Loucy (cell line): ENCODE results near the gene SPZ1.

ENCODE experiments used
- H2AFZ ChIP-seq: fragments of 200-600 bp; sonication (generic); 2 replicates; pipeline ENCODE4 v1.6.0; 2016; ENCODE audit warnings: antibody characterized with exemption, mild to moderate bottlenecking, low read length, moderate library complexity
- H3F3A ChIP-seq: fragments of 200-600 bp; 2 replicates; pipeline ENCODE4 v1.6.0; 2016; ENCODE audit warnings: antibody characterized with exemption, low read depth, mild to moderate bottlenecking
- H3K27me3 ChIP-seq: fragments of 200-600 bp; sonication (generic); 2 replicates; pipeline ENCODE4 v1.6.1; 2014; ENCODE audit warnings: low read length, mild to moderate bottlenecking; ENCODE audit not compliant: insufficient read depth, poor library complexity, severe bottlenecking
- H3K36me3 ChIP-seq: fragments of 200-600 bp; sonication (generic); 2 replicates; pipeline ENCODE4 v1.6.1; 2016; ENCODE audit warnings: low read length; ENCODE audit not compliant: insufficient read depth
- H3K4me1 ChIP-seq: fragments of 200-600 bp; sonication (generic); 2 replicates; pipeline ENCODE4 v1.5.1; 2014; ENCODE audit warnings: low read length, mild to moderate bottlenecking; ENCODE audit not compliant: insufficient read depth, poor library complexity, severe bottlenecking
- H3K4me2 ChIP-seq: fragments of 200-600 bp; sonication (generic); 2 replicates; pipeline ENCODE4 v1.6.0; 2014; ENCODE audit warnings: antibody characterized with exemption, low read length, low read depth, mild to moderate bottlenecking; ENCODE audit not compliant: poor library complexity, severe bottlenecking
- H3K4me3 ChIP-seq: fragments of 200-600 bp; sonication (generic); 2 replicates; pipeline ENCODE4 v1.5.1; 2014; ENCODE audit warnings: low read length, mild to moderate bottlenecking, mixed read lengths; ENCODE audit not compliant: poor library complexity, severe bottlenecking
- H3K79me2 ChIP-seq: fragments of 200-600 bp; sonication (generic); 2 replicates; pipeline ENCODE4 v1.6.1; 2014; ENCODE audit warnings: low read length; ENCODE audit not compliant: insufficient read depth
- H3K9ac ChIP-seq: fragments of 200-600 bp; sonication (generic); 2 replicates; pipeline ENCODE4 v1.6.0; 2014; ENCODE audit warnings: mild to moderate bottlenecking, low read depth, low read length, moderate library complexity; ENCODE audit not compliant: poor library complexity, severe bottlenecking
- H3K9me2 ChIP-seq: fragments of 200-600 bp; sonication (generic); replicated peaks from 2 replicates; pipeline ENCODE4 v1.6.1; 2016; ENCODE audit warnings: low read depth, low read length, mixed read lengths
- H3K9me3 ChIP-seq: fragments of 200-600 bp; sonication (generic); 2 replicates; pipeline ENCODE4 v1.6.1; 2014; ENCODE audit warnings: mild to moderate bottlenecking, antibody characterized with exemption, low read length, low read depth; ENCODE audit not compliant: insufficient read depth
- H4K20me1 ChIP-seq: fragments of 200-600 bp; sonication (generic); 2 replicates; pipeline ENCODE4 v1.6.0; 2014; ENCODE audit warnings: antibody characterized with exemption, low read length, mild to moderate bottlenecking; ENCODE audit not compliant: insufficient read depth, poor library complexity, severe bottlenecking
- EZH2phosphoT487 ChIP-seq: fragments of 200-600 bp; IDR thresholded peaks from 2 replicates; pipeline ENCODE4 v1.6.1; 2018; ENCODE audit warnings: antibody characterized with exemption, mild to moderate bottlenecking, moderate library complexity, borderline replicate concordance
- TF ChIP-seq, protein P1 (sequence below): fragments of 200-600 bp; sonication (generic); conservative IDR thresholded peaks from 2 replicates; pipeline ENCODE4 v1.5.1; 2014; ENCODE audit warnings: mild to moderate bottlenecking, antibody characterized with exemption, low read length

The SPZ1 gene

DNA sequence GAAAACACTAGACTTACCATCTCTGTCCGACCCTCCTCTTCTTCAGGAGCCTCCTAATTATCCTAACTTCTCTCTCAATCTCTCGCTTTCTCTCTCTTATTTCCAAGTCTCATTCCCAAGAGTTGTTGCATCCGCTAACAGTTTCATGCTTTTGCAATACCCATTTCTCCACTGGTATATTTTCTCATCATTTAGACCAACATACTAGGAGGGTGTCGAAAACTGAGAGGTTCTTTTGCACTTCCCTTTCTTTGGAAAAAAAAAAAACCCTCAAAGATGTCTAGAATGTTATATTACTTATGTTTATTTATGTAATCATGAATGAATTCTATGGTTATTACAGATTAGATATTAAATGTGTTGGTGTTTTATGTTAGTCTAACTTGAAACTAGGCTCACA, 35.9 kb downstream of the SPZ1 start:
- Histone ChIP-seq H3K4me2 (no peak overlapping the region), H3K9ac (no peak overlapping the region), H3K4me1 (no peaks in the 10 kb centered on the region), H3F3A (no peaks in the 10 kb centered on the region), H3K27me3 (no peaks in the 10 kb centered on the region), H3K79me2 (no peaks in the 10 kb centered on the region), H3K9me2 (no peaks in the 10 kb centered on the region), H2AFZ (no peak overlapping the region), H3K36me3 (no peaks in the 10 kb centered on the region), H3K9me3 (no peaks in the 10 kb centered on the region), H3K4me3 (no peak overlapping the region), H4K20me1 (no peaks in the 10 kb centered on the region)
- TF ChIP-seq, protein P1, sequence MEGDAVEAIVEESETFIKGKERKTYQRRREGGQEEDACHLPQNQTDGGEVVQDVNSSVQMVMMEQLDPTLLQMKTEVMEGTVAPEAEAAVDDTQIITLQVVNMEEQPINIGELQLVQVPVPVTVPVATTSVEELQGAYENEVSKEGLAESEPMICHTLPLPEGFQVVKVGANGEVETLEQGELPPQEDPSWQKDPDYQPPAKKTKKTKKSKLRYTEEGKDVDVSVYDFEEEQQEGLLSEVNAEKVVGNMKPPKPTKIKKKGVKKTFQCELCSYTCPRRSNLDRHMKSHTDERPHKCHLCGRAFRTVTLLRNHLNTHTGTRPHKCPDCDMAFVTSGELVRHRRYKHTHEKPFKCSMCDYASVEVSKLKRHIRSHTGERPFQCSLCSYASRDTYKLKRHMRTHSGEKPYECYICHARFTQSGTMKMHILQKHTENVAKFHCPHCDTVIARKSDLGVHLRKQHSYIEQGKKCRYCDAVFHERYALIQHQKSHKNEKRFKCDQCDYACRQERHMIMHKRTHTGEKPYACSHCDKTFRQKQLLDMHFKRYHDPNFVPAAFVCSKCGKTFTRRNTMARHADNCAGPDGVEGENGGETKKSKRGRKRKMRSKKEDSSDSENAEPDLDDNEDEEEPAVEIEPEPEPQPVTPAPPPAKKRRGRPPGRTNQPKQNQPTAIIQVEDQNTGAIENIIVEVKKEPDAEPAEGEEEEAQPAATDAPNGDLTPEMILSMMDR, result no peak
- TF ChIP-seq EZH2phosphoT487, result no peak

DNA sequence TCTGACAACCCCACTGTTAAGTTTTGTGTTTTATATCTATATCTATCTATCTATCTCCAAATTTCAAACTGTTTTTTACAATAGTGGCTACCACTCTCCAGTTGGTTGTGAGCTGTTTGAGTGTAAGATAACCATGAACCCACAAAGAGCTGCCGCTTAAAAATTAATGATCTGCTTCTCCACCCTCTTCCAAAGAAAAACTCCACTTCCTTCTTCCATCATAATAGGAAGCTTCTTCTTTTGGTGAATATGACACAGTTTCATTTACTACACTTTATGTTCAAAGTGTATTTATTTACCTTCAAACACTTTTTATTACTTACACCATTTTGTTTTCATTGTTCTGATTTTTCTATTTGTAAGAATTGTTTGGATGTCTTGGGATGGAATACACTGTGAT, 37.9 kb downstream of the SPZ1 start:
- Histone ChIP-seq H2AFZ (no peak overlapping the region; the same call in 1 of the 2 replicates), H3F3A (no peaks in the 10 kb centered on the region), H3K36me3 (no peaks in the 10 kb centered on the region), H3K9ac (no peak overlapping the region), H3K9me2 (no peaks in the 10 kb centered on the region), H3K9me3 (no peaks in the 10 kb centered on the region), H3K4me1 (no peaks in the 10 kb centered on the region), H3K4me3 (no peak overlapping the region), H3K27me3 (no peaks in the 10 kb centered on the region), H3K4me2 (no peak overlapping the region), H3K79me2 (no peaks in the 10 kb centered on the region), H4K20me1 (no peaks in the 10 kb centered on the region)
- TF ChIP-seq, protein P1, result no peak

DNA sequence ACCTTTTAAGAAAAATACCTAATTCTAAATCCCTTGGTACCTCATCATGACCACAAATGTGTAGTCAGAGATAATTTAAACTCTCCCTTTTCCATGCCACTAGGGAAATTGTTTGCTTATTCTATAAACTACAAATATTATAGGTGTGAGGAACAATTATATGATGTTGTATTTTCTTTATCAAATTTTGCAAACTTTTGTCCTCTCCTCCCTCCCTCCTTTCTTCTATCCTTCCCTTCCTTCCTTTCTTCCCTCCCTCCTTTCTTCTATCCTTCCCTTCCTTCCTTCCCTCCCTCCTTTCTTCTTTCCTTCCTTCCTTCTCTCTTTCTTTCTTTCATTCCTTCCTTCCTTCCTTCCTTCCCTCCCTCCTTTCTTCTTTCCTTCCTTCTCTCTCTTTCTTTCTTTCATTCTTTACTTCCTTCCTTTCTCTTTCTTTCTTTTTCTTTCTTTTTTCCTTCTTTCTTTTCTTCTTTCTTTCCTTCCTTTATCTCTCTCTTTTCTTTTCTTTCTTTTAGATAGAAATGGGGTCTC, 41.2 kb downstream of the SPZ1 start:
- Histone ChIP-seq H3K4me1 (no peaks in the 10 kb centered on the region), H3K9ac (no peak overlapping the region), H3K9me3 (no peaks in the 10 kb centered on the region), H4K20me1 (no peaks in the 10 kb centered on the region), H3F3A (no peaks in the 10 kb centered on the region), H3K27me3 (no peaks in the 10 kb centered on the region), H3K4me2 (no peak overlapping the region), H3K36me3 (no peaks in the 10 kb centered on the region), H3K4me3 (no peak overlapping the region), H3K79me2 (no peaks in the 10 kb centered on the region), H2AFZ (no peak overlapping the region), H3K9me2 (no peaks in the 10 kb centered on the region)
- TF ChIP-seq, protein P1, result no peak
- no peak for TF ChIP-seq EZH2phosphoT487
